Measurements from ENCODE around the gene PROP1.

GRCh38 chr5:177966839-177967166 is 29.2 kb downstream of the PROP1 start:
- TF ChIP-seq POLR2AphosphoS5 (IDR thresholded peaks at IDR 0.05; ENCODE audit: insufficient read depth, low read depth, low read length), result no peak
- TF ChIP-seq CTCF (IDR thresholded peaks at IDR 0.05; ENCODE audit: extremely low read depth in 1 of 2, insufficient read depth in 1 of 2, low read depth in 1 of 2, low read length in 2 of 2), result no peak
- TF ChIP-seq POLR2A (IDR thresholded peaks at IDR 0.05; ENCODE audit: low read depth, low read length), result no peak
- TF ChIP-seq EZH2 (IDR thresholded peaks at IDR 0.05; ENCODE audit: borderline replicate concordance, low read depth, low read length, severe bottlenecking), result no peak
- TF ChIP-seq FOS (IDR thresholded peaks at IDR 0.05; ENCODE audit: borderline replicate concordance, insufficient read depth, low read length), result no peak

Data from endothelial cell of umbilical vein (primary cell).